Spleen (tissue), 11 donors: ENCODE measurements around the gene METTL18. TPM values are rescaled to one million over a fixed set of nuclear protein-coding genes. Genes with fewer than 3 reads are reported as not detected.

Experiments
- DNase-seq: peaks from one replicate; pipeline ENCODE4 v3.0.0-alpha.2; 2020
- H3K27ac ChIP-seq, 8 donors: fragments of 200-600 bp; sonication (generic) in 7 of 8; 1 replicate in 4 of 8; 2 replicates in 4 of 8; pipeline versions ENCODE4 v1.5.0 to v1.8.0; 2016 to 2021; ENCODE audit warnings: inconsistent platforms in 4 of 8, mild to moderate bottlenecking in 4 of 8, moderate library complexity in 1 of 8
- H3K27me3 ChIP-seq, 7 donors: fragments of 200-600 bp; sonication (generic) in 6 of 7; replicated peaks in 1 of 7; 1 replicate in 4 of 7; 2 replicates in 3 of 7; pipeline versions ENCODE4 v1.5.0 to v1.8.0; 2016 to 2021; ENCODE audit warnings: inconsistent platforms in 3 of 7, mild to moderate bottlenecking in 1 of 7
- H3K36me3 ChIP-seq, 6 donors: fragments of 200-600 bp; sonication (generic) in 5 of 6; 1 replicate in 4 of 6; 2 replicates in 2 of 6; pipeline versions ENCODE4 v1.5.0 to v1.8.0; 2016 to 2021; ENCODE audit warnings: inconsistent platforms in 2 of 6
- H3K4me1 ChIP-seq, 6 donors: fragments of 200-600 bp; sonication (generic) in 5 of 6; 1 replicate in 3 of 6; 2 replicates in 3 of 6; pipeline versions ENCODE4 v1.5.0 to v1.8.0; 2016 to 2021; ENCODE audit warnings: inconsistent platforms in 3 of 6
- H3K4me3 ChIP-seq, 8 donors: fragments of 200-600 bp; sonication (generic) in 7 of 8; 1 replicate in 4 of 8; 2 replicates in 4 of 8; pipeline versions ENCODE4 v1.5.0 to v1.8.0; 2016 to 2021; ENCODE audit warnings: inconsistent platforms in 4 of 8, mild to moderate bottlenecking in 4 of 8, moderate library complexity in 2 of 8
- H3K9me3 ChIP-seq, 8 donors: fragments of 200-600 bp; sonication (generic) in 7 of 8; 1 replicate in 4 of 8; 2 replicates in 4 of 8; pipeline versions ENCODE4 v1.5.0 to v1.8.0; 2016 to 2021; ENCODE audit warnings: inconsistent platforms in 4 of 8
- POLR2A ChIP-seq, 3 donors: fragments of 450-650 bp; IDR thresholded peaks; one replicate each; pipeline ENCODE4 v1.5.1; 2017; ENCODE audit warnings: antibody characterized with exemption in 3 of 3, mild to moderate bottlenecking in 1 of 3
- POLR2AphosphoS5 ChIP-seq, 3 donors: sonication (generic); formaldehyde crosslinking; IDR thresholded peaks; one replicate each; pipeline ENCODE4 v1.5.1; 2017; ENCODE audit warnings: antibody characterized with exemption in 3 of 3
- WGBS, 5 donors: extraction: QIAGEN DNeasy Blood & Tissue Kit in 3 of 5; methylation state at CpG; one replicate each; pipeline versions ENCODE4 v1.1.5 to v1.1.7; 2013 to 2018; 5-methylcytosine and 5-hydroxymethylcytosine counted together
- intact Hi-C: fragments of 100-400 bp; cut with DNase I; formaldehyde crosslinking; loops from one replicate; pipeline ENCODE4 v1.15.0; 2023; ENCODE audit warnings: low total_unique reads
- polyA plus RNA-seq, 3 donors: library from polyadenylated mRNA; stranded (reverse); fragments of 200-250 nt; gene quantifications; one replicate each; pipeline ENCODE4 v1.2.1, GENCODE V29; 2013
- total RNA-seq, 7 donors: library from RNA; depleted of rRNA in 3 of 7; stranded (reverse); fragments of >200 nt in 3 of 7; fragmentation: NEBNext Ultra II Directional in 4 of 7; extraction: Animal tissue kit (Norgen Biotek cat#: 25700) in 4 of 7; gene quantifications; one replicate each; pipeline versions ENCODE4 v1.1.0 to v1.2.1, GENCODE V29; 2016 to 2021
- TF ChIP-seq, protein P1 (sequence below), 11 experiments: fragments of 200-600 bp in 7 of 11; fragments of 450-650 bp in 4 of 11; sonication (generic) in 4 of 11; IDR thresholded peaks in 8 of 11; conservative IDR thresholded peaks in 3 of 11; 1 replicate in 7 of 11; 2 replicates in 4 of 11; pipeline versions ENCODE4 v1.4.0 to v1.8.0; 2016 to 2021; ENCODE audit warnings: antibody characterized with exemption in 11 of 11, inconsistent platforms in 4 of 11, mild to moderate bottlenecking in 1 of 11
- donor health status: healthy with polysubstance abuse.
- donor health status: DM: no; HTN: no; CAD: no; lungs with moderate emphysema.
- donor health status: DM: no; HTN: no; CAD: no.
- donor health status: Bipolar disorder and iron deficiency.
- donor health status: healthy.
- donor health status: DM: no; HTN: no; CAD: no.
- donor health status: DM: yes; HTN: yes; CAD: no.

Gene METTL18
- total and polyA plus RNA-seq, 10 donors = 6.5 to 16.3 (median 12.4) TPM

DNA sequence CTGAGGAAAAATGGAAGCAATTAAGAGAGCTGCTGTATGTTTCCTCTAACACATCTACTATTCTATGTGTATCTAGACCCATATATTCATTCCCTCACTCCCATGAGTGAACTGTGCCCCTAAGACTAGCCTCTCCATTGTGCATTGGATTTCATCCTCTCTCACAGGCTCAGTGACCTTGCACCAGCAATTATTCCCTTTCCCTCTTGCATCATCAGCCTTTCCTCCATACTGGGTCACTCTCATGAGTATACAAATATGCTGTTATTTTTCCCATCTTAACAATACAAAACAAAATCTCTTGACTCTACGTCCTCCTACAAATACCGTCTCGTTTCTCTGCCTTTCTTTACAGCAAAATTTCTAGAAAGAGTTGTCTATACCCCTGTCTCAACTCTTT is 29.4 kb upstream of the METTL18 start:
- WGBS, 5 donors = 97 to 99% (median 98%) methylated on average over 3 of the region's 3 CpGs
- Histone ChIP-seq H3K9me3 (no peaks in the 10 kb centered on the region), H3K27ac (no peak overlapping the region), H3K4me1 (no peaks in the 10 kb centered on the region), H3K27me3 (no peaks in the 10 kb centered on the region), H3K4me3 (no peak overlapping the region), H3K36me3 (peaks cover 0 to 86% (median 11%) of the 10 kb centered on the region in 6 donors)
- no peak for DNase-seq
- intact Hi-C loops = no loop called here
- TF ChIP-seq, protein P1, sequence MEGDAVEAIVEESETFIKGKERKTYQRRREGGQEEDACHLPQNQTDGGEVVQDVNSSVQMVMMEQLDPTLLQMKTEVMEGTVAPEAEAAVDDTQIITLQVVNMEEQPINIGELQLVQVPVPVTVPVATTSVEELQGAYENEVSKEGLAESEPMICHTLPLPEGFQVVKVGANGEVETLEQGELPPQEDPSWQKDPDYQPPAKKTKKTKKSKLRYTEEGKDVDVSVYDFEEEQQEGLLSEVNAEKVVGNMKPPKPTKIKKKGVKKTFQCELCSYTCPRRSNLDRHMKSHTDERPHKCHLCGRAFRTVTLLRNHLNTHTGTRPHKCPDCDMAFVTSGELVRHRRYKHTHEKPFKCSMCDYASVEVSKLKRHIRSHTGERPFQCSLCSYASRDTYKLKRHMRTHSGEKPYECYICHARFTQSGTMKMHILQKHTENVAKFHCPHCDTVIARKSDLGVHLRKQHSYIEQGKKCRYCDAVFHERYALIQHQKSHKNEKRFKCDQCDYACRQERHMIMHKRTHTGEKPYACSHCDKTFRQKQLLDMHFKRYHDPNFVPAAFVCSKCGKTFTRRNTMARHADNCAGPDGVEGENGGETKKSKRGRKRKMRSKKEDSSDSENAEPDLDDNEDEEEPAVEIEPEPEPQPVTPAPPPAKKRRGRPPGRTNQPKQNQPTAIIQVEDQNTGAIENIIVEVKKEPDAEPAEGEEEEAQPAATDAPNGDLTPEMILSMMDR (IDR thresholded peaks at IDR 0.05 in 8 of 11, conservative IDR thresholded peaks at IDR 0.05 in 3 of 11) = no peak
- TF ChIP-seq POLR2A (IDR thresholded peaks at IDR 0.05) (no peak), POLR2AphosphoS5 (IDR thresholded peaks at IDR 0.05) (no peak)

DNA sequence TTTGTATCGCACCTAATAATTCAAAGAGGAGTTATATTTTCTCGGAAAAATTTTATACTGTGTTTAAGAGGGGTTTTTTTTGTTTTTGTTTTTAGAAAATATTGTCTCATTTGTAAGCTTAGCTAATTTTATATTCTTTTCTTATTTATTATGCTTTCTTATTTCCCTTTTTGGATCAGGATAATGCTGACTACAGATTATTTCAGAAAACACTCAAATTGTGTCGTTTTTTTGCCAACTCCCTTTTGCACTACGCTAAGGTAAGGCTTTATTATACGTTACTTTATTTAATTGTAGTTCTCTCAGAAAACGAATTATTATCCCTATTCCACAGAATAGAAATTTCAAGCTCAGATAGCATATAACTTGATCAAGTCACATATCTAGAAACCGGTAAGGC is 26.8 kb upstream of the METTL18 start:
- H3K4me1 ChIP-seq = no peaks in the 10 kb centered on the region
- intact Hi-C loops = no loop called here
- WGBS, 5 donors = 96 to 98% (median 97%) methylated on average over 7 of the region's 7 CpGs
- no peak overlapping the region for H3K4me3 ChIP-seq
- TF ChIP-seq, protein P1 (IDR thresholded peaks at IDR 0.05 in 8 of 11, conservative IDR thresholded peaks at IDR 0.05 in 3 of 11) = no peak
- TF ChIP-seq POLR2A (IDR thresholded peaks at IDR 0.05) (no peak), POLR2AphosphoS5 (IDR thresholded peaks at IDR 0.05) (no peak)
- H3K9me3 ChIP-seq = no peaks in the 10 kb centered on the region
- peaks cover 0 to 68% (median 6%) of the 10 kb centered on the region in 6 donors for H3K36me3 ChIP-seq
- H3K27ac ChIP-seq = no peak overlapping the region
- H3K27me3 ChIP-seq = no peaks in the 10 kb centered on the region
- no peak for DNase-seq

DNA sequence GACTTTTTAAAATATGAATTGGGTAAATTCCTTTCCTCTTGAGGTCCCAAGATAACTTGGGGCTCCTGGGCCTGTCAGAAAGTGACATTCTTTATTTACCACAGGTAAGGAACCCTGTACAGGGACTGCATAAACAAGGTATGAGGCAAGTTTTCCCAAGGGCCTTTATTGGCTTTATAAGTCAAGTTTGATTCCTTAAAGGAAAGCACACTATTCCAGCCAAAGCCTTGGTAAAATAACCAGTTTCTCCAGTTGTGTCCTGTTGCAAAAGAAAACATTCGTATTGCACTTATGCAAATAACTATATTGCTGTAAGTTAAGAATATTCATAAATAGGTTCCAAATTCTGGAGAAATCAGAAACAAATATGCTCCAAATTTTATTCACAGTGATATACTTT is 21.9 kb upstream of the METTL18 start:
- no peaks in the 10 kb centered on the region for H3K9me3 ChIP-seq
- 89 to 97% (median 94%) methylated on average over 1 of the region's 1 CpG for WGBS, 5 donors
- H3K4me3 ChIP-seq = no peak overlapping the region
- no peaks in the 10 kb centered on the region for H3K4me1 ChIP-seq
- H3K36me3 ChIP-seq = peaks cover 0 to 59% (median 0%) of the 10 kb centered on the region in 6 donors
- H3K27ac ChIP-seq = no peak overlapping the region
- intact Hi-C loops = no loop called here
- DNase-seq = no peak
- H3K27me3 ChIP-seq = no peaks in the 10 kb centered on the region
- TF ChIP-seq POLR2AphosphoS5 (IDR thresholded peaks at IDR 0.05) (no peak), POLR2A (IDR thresholded peaks at IDR 0.05) (no peak)
- TF ChIP-seq, protein P1 (IDR thresholded peaks at IDR 0.05 in 8 of 11, conservative IDR thresholded peaks at IDR 0.05 in 3 of 11) = no peak

DNA sequence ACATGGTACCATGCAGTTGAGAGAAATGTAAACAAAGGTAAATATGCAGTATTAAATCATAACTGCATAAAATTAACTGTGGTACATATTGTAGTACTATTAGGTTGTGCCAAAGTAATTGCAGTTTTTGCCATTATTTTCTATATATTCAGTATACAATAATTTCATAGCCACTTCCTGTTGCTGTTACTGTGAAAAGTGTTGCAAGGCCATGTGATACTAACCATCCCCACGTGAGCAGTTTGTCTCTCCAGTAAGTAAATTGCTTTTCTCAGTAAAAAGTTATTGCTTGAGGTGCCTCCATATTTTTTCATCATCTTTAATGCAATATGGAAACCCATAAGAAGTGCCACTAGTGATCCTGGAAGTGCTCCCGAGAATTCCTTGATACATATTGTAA is 19.6 kb upstream of the METTL18 start:
- intact Hi-C loops = no loop called here

More for the DNA sequence above, 19.6 kb upstream of the METTL18 start:
- TF ChIP-seq POLR2AphosphoS5 (IDR thresholded peaks at IDR 0.05) (no peak), POLR2A (IDR thresholded peaks at IDR 0.05) (no peak)
- TF ChIP-seq, protein P1 (IDR thresholded peaks at IDR 0.05 in 8 of 11, conservative IDR thresholded peaks at IDR 0.05 in 3 of 11) = no peak
- DNase-seq = no peak
- no peak overlapping the region for H3K4me3 ChIP-seq
- no peaks in the 10 kb centered on the region for H3K4me1 ChIP-seq
- WGBS, 5 donors = 44 to 80% (median 48%) methylated on average over 2 of the region's 2 CpGs
- H3K9me3 ChIP-seq = no peaks in the 10 kb centered on the region
- H3K27ac ChIP-seq = no peak overlapping the region
- peaks cover 0 to 48% (median 0%) of the 10 kb centered on the region in 6 donors for H3K36me3 ChIP-seq
- no peaks in the 10 kb centered on the region for H3K27me3 ChIP-seq
